Suppressor macrophage treated with lipopolysaccharide for 4 hours (primary cell): ENCODE measurements around the gene ITPRIPL2.

Experiments used
- DNase-seq: peaks from one replicate; pipeline ENCODE4 v3.0.0-alpha.2; 2020

The ITPRIPL2 gene

GRCh38 chr16:19145010-19145409, 31.2 kb downstream of the ITPRIPL2 start:
- no peak for DNase-seq

- DNase-seq = no peak
Observed at GRCh38 chr16:19147126-19147525, 33.4 kb downstream of the ITPRIPL2 start.

GRCh38 chr16:19147627-19148026, 33.9 kb downstream of the ITPRIPL2 start:
- DNase-seq = no peak

GRCh38 chr16:19148189-19148588, 34.4 kb downstream of the ITPRIPL2 start:
- DNase-seq = no peak

GRCh38 chr16:19151310-19151709, 37.5 kb downstream of the ITPRIPL2 start:
- no peak for DNase-seq

GRCh38 chr16:19152042-19152441, 38.3 kb downstream of the ITPRIPL2 start:
- no peak for DNase-seq

- DNase-seq = no peak
Observed at GRCh38 chr16:19153876-19154275, 40.1 kb downstream of the ITPRIPL2 start.

- DNase-seq = no peak
Observed at GRCh38 chr16:19162085-19162484, 48.3 kb downstream of the ITPRIPL2 start.

- DNase-seq = no peak
Observed at GRCh38 chr16:19163215-19163614, 49.5 kb downstream of the ITPRIPL2 start.

GRCh38 chr16:19164285-19164684, 50.5 kb downstream of the ITPRIPL2 start:
- DNase-seq = no peak

- no peak for DNase-seq
Observed at GRCh38 chr16:19165101-19165500, 51.3 kb downstream of the ITPRIPL2 start.

GRCh38 chr16:19166500-19166899, 52.7 kb downstream of the ITPRIPL2 start:
- DNase-seq = no peak

GRCh38 chr16:19167710-19168370, 54.1 kb downstream of the ITPRIPL2 start, which contains the start of gene SYT17:
Gene SYT17, plus strand, starts transcription at chr16:19168240. Its CDS starts 407 bp downstream, at chr16:19168647.
- peak; percentile 90 for DNase-seq

- peak; percentile 25 for DNase-seq
Observed at GRCh38 chr16:19168371-19169081, 54.8 kb downstream of the ITPRIPL2 start.

- no peak for DNase-seq
Observed at GRCh38 chr16:19169082-19169639, 55.4 kb downstream of the ITPRIPL2 start.

GRCh38 chr16:19170043-19170655, 56.4 kb downstream of the ITPRIPL2 start:
- DNase-seq = no peak
